ENCODE measurements around the gene C1QTNF1. TPM values are rescaled to one million over a fixed set of nuclear protein-coding genes. Genes with fewer than 3 reads are reported as not detected.

C1QTNF1 gene
- total and polyA plus RNA-seq, 9 of the 15 experiments (the other 6 are each of a cell fraction or from before 2014, with no cell fraction given): 0.09 TPM; not detected in 8

DNA sequence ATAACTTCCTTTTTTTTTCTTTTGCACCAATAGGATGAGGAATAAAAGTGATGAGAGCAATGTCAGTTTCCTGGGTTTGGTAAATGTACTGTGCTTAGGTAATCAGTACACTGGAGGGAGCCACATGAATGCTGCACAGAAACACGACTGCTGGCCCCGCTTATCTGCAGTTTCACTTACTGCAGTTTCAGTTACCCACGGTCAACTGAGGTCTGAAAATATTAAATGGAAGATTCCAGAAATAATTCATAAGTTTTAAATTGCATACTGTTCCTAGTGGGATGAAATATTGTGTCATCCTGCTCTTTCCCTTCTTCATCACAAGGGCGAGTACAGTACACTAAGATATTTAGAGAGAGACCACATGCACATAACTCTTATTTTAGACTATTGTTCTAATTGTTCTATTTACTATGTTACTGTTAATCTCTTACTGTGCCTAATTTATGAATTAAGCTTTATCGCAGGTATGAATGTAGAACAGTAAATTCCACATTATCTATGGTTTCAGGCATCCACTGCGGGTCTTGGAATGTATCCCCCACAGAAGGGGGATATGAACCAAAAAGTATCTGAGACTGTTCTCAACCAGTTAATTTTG is 37.8 kb upstream of the C1QTNF1 start:
- Histone ChIP-seq H3K9me1 (ENCODE audit: control insufficient read depth, insufficient read depth, low read length) (no peaks in the 10 kb centered on the region), H3K9ac (ENCODE audit: insufficient read depth in 1 of 2, low read depth in 2 of 2, low read length in 2 of 2) (peak overlapping the region; percentile 47 to 79; a peak in 3 of 4 replicates), H3K36me3 (ENCODE audit: control insufficient read depth, insufficient read depth, low read length) (peaks cover 15% of the 10 kb centered on the region; the same call in 1 of the 3 replicates), H2AFZ (ENCODE audit: low read depth, low read length) (peak overlapping the region; percentile 74), H3K4me1 (replicated peaks in 1 of 2; ENCODE audit: control insufficient read depth in 2 of 2, insufficient read depth in 2 of 2, low read length in 2 of 2) (peaks cover 11 to 21% of the 10 kb centered on the region in 2 experiments), H3K27ac (ENCODE audit: extremely low read depth, low read depth, low read length) (peak overlapping the region; percentile 67), H4K20me1 (replicated peaks; ENCODE audit: control insufficient read depth, insufficient read depth, low read length) (no peaks in the 10 kb centered on the region), H3K79me2 (ENCODE audit: control insufficient read depth, insufficient read depth, low read length) (no peaks in the 10 kb centered on the region), H3K9me3 (replicated peaks; ENCODE audit: control insufficient read depth, insufficient read depth, low read depth, low read length) (no peaks in the 10 kb centered on the region), H3K4me2 (ENCODE audit: insufficient read depth, low read length) (peak overlapping the region; percentile 72), H3K27me3 (ENCODE audit: control insufficient read depth in 2 of 2, insufficient read depth in 2 of 2, low read length in 2 of 2) (no peaks in the 10 kb centered on the region), H3K4me3 (peak overlapping the region; percentile 6; the same call in 1 of the 2 replicates)
- FAIRE-seq (peak; percentile 90), ATAC-seq (peak; percentile 92), DNase-seq (ENCODE audit: extremely low read depth in 1 of 4, low spot score in 3 of 4) (peak; percentile 60 to 82 (median 68))
- 12% methylated on average over 6 of the region's 6 CpGs for WGBS (ENCODE audit: insufficient coverage, low coverage, missing lambda C conversion rate)
- intact Hi-C loops (cut with micrococcal nuclease) (loop anchor here (2.0 kb wide), 1 partner anchor 57 kb away; no protein-coding TSS in a partner anchor), in situ Hi-C loops (cut with MboI) (no loop called here)
- ChIA-PET CTCF (ENCODE audit: low intra/inter-chr PET ratio) (interaction anchor here (0.6 to 1.1 kb wide), 4 partner anchors 56 to 1100 kb away, joined by 3 to 6 read pairs (median 4); no protein-coding TSS in a partner anchor), POLR2A (interaction anchor here (0.6 kb wide), 2 partner anchors 16 to 500 kb away, joined by 3 to 5 read pairs; no protein-coding TSS in a partner anchor)
- BruUV-seq (replicated peaks): no TSS peak
- TF ChIP-seq SMAD4 (CRISPR knock-in tag; conservative IDR thresholded peaks at IDR 0.05) (no peak), NR4A1 (CRISPR knock-in tag; IDR thresholded peaks at IDR 0.05) (no peak), NR4A1 (tag; IDR thresholded peaks at IDR 0.05) (no peak), SMC3 (conservative IDR thresholded peaks at IDR 0.05; ENCODE audit: insufficient read depth, low read depth, low read length) (0 out of 2 replicates have a peak, but pooled peaks have one; percentile 11), ZNF507 (tag; conservative IDR thresholded peaks at IDR 0.05) (no peak), GATAD2B (IDR thresholded peaks at IDR 0.05; ENCODE audit: borderline replicate concordance) (peak; percentile 31; the same call in 1 of the 2 replicates), ZNF408 (CRISPR knock-in tag; IDR thresholded peaks at IDR 0.05; ENCODE audit: low read depth) (no peak), ELF2 (CRISPR knock-in tag; IDR thresholded peaks at IDR 0.05) (no peak), POLR2A (conservative IDR thresholded peaks at IDR 0.05) (no peak), KDM2B (CRISPR knock-in tag; IDR thresholded peaks at IDR 0.05) (no peak), THRA (IDR thresholded peaks at IDR 0.05) (no peak), MCM5 (IDR thresholded peaks at IDR 0.05; ENCODE audit: low read depth) (no peak), ZNF778 (CRISPR knock-in tag; IDR thresholded peaks at IDR 0.05) (no peak), ZNF324 (CRISPR knock-in tag; IDR thresholded peaks at IDR 0.05) (no peak)
- TF ChIP-seq, protein P1, sequence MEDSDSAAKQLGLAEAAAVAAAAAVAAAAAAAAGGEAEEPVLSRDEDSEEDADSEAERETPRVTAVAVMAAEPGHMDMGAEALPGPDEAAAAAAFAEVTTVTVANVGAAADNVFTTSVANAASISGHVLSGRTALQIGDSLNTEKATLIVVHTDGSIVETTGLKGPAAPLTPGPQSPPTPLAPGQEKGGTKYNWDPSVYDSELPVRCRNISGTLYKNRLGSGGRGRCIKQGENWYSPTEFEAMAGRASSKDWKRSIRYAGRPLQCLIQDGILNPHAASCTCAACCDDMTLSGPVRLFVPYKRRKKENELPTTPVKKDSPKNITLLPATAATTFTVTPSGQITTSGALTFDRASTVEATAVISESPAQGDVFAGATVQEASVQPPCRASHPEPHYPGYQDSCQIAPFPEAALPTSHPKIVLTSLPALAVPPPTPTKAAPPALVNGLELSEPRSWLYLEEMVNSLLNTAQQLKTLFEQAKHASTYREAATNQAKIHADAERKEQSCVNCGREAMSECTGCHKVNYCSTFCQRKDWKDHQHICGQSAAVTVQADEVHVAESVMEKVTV (CRISPR knock-in tag; IDR thresholded peaks at IDR 0.05): peak; percentile 45
- TF ChIP-seq, protein P2, sequence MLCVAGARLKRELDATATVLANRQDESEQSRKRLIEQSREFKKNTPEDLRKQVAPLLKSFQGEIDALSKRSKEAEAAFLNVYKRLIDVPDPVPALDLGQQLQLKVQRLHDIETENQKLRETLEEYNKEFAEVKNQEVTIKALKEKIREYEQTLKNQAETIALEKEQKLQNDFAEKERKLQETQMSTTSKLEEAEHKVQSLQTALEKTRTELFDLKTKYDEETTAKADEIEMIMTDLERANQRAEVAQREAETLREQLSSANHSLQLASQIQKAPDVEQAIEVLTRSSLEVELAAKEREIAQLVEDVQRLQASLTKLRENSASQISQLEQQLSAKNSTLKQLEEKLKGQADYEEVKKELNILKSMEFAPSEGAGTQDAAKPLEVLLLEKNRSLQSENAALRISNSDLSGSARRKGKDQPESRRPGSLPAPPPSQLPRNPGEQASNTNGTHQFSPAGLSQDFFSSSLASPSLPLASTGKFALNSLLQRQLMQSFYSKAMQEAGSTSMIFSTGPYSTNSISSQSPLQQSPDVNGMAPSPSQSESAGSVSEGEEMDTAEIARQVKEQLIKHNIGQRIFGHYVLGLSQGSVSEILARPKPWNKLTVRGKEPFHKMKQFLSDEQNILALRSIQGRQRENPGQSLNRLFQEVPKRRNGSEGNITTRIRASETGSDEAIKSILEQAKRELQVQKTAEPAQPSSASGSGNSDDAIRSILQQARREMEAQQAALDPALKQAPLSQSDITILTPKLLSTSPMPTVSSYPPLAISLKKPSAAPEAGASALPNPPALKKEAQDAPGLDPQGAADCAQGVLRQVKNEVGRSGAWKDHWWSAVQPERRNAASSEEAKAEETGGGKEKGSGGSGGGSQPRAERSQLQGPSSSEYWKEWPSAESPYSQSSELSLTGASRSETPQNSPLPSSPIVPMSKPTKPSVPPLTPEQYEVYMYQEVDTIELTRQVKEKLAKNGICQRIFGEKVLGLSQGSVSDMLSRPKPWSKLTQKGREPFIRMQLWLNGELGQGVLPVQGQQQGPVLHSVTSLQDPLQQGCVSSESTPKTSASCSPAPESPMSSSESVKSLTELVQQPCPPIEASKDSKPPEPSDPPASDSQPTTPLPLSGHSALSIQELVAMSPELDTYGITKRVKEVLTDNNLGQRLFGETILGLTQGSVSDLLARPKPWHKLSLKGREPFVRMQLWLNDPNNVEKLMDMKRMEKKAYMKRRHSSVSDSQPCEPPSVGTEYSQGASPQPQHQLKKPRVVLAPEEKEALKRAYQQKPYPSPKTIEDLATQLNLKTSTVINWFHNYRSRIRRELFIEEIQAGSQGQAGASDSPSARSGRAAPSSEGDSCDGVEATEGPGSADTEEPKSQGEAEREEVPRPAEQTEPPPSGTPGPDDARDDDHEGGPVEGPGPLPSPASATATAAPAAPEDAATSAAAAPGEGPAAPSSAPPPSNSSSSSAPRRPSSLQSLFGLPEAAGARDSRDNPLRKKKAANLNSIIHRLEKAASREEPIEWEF (CRISPR knock-in tag; IDR thresholded peaks at IDR 0.05): no peak

Measured in K562 (cell line).